Measurements from ENCODE around the gene RHOJ. TPM values are rescaled to one million over a fixed set of nuclear protein-coding genes. Genes with fewer than 3 reads are reported as not detected.

Gene RHOJ
- total and polyA plus RNA-seq, 12 donors: 1.8 to 14.9 (median 5.6) TPM

GRCh38 chr14:63322897-63323573, 118.8 kb downstream of the RHOJ start:
- intact Hi-C loops (cut with DNase I): no loop called here
- 59 to 63% (median 62%) methylated on average over 9 of the region's 9 CpGs for WGBS, 4 donors

GRCh38 chr14:63326840-63327239, 122.6 kb downstream of the RHOJ start:
- Histone ChIP-seq H3K9me3 (replicated peaks in 1 of 3) (no peaks in the 10 kb centered on the region), H3K27ac (no peak overlapping the region), H3K4me1 (replicated peaks in 1 of 2) (no peaks in the 10 kb centered on the region), H3K27me3 (no peaks in the 10 kb centered on the region), H3K36me3 (replicated peaks in 1 of 2) (no peaks in the 10 kb centered on the region), H3K4me3 (no peak overlapping the region)
- intact Hi-C loops (cut with DNase I): no loop called here
- TF ChIP-seq POLR2A (IDR thresholded peaks at IDR 0.05): no peak
- no peak for TF ChIP-seq CTCF (IDR thresholded peaks at IDR 0.05)
- WGBS, 4 donors: 71 to 80% (median 73%) methylated on average over 5 of the region's 5 CpGs
- no peak for DNase-seq

More at GRCh38 chr14:63322897-63323573, 118.8 kb downstream of the RHOJ start:
- Histone ChIP-seq H3K4me3 (no peak overlapping the region), H3K27me3 (no peaks in the 10 kb centered on the region), H3K36me3 (replicated peaks in 1 of 2) (no peaks in the 10 kb centered on the region), H3K9me3 (replicated peaks in 1 of 3) (no peaks in the 10 kb centered on the region), H3K4me1 (replicated peaks in 1 of 2) (no peaks in the 10 kb centered on the region), H3K27ac (no peak overlapping the region)
- DNase-seq: no peak
- TF ChIP-seq CTCF (IDR thresholded peaks at IDR 0.05) (no peak), POLR2A (IDR thresholded peaks at IDR 0.05) (no peak)

- WGBS, 4 donors: 60 to 69% (median 62%) methylated on average over 6 of the region's 6 CpGs
- Histone ChIP-seq H3K36me3 (replicated peaks in 1 of 2) (no peaks in the 10 kb centered on the region), H3K27ac (no peak overlapping the region), H3K9me3 (replicated peaks in 1 of 3) (no peaks in the 10 kb centered on the region), H3K4me1 (replicated peaks in 1 of 2) (no peaks in the 10 kb centered on the region), H3K4me3 (no peak overlapping the region), H3K27me3 (no peaks in the 10 kb centered on the region)
- no peak for DNase-seq
- TF ChIP-seq POLR2A (IDR thresholded peaks at IDR 0.05) (no peak), CTCF (IDR thresholded peaks at IDR 0.05) (no peak)
- intact Hi-C loops (cut with DNase I): no loop called here
Observed at GRCh38 chr14:63328787-63329737, 124.8 kb downstream of the RHOJ start.

DNA sequence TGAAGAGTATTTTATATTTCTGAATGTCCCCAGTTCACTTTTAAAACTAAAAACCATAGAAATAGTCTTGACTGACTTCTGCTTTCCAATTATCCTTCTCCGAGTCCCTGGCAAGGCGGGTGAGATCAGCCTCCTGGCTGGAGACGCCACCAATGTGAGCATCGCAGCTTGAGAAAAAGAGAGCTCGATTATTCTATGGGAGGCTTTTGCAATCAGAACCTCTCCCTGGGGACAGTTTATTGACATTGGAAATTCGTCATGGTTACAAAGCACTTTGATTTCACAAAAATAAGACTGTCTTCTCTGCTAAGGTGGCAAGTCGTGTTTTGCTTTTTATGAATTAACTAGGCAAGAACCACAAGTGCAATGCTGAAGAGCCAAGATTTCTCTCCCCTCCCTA, 138.1 kb downstream of the RHOJ start:
- TF ChIP-seq CTCF (IDR thresholded peaks at IDR 0.05): no peak
- no peak for TF ChIP-seq POLR2A (IDR thresholded peaks at IDR 0.05)
- no peak for DNase-seq
- Histone ChIP-seq H3K27me3 (no peaks in the 10 kb centered on the region), H3K27ac (no peak overlapping the region), H3K4me3 (no peak overlapping the region), H3K4me1 (replicated peaks in 1 of 2) (no peaks in the 10 kb centered on the region), H3K9me3 (replicated peaks in 1 of 3) (no peaks in the 10 kb centered on the region), H3K36me3 (replicated peaks in 1 of 2) (no peaks in the 10 kb centered on the region)
- 71 to 82% (median 78%) methylated on average over 7 of the region's 7 CpGs for WGBS, 4 donors
- intact Hi-C loops (cut with DNase I): no loop called here
